SH-SY5Y (cell line): Measurements from ENCODE around the gene PPP1R14D.

ENCODE experiments used
- GATA2 ChIP-seq: IDR thresholded peaks from 2 replicates; pipeline ENCODE4 v1.6.1; 2011; ENCODE audit warnings: mild to moderate bottlenecking, low read depth, low read length
- GATA3 ChIP-seq: IDR thresholded peaks from 2 replicates; pipeline ENCODE4 v1.6.1; 2011; ENCODE audit warnings: low read depth, mild to moderate bottlenecking, low read length, moderate library complexity

- no peak for TF ChIP-seq GATA3
- TF ChIP-seq GATA2 = no peak
Measured at GRCh38 chr15:40870716-40871115, 42.2 kb upstream of the PPP1R14D start.
